Vagina (tissue), 2 donors: ENCODE results near the gene MEOX1.

Experiments
- POLR2A ChIP-seq, 2 donors: fragments of 450-650 bp; IDR thresholded peaks; one replicate each; pipeline ENCODE4 v1.6.1; 2017; ENCODE audit warnings: antibody characterized with exemption in 2 of 2, mild to moderate bottlenecking in 2 of 2, moderate library complexity in 2 of 2
- POLR2AphosphoS5 ChIP-seq, 2 donors: sonication (generic); formaldehyde crosslinking; IDR thresholded peaks; one replicate each; pipeline ENCODE4 v1.9.0; 2017; ENCODE audit warnings: antibody characterized with exemption in 2 of 2, mild to moderate bottlenecking in 2 of 2, low read depth in 1 of 2; ENCODE audit not compliant: insufficient read depth in 1 of 2
- TF ChIP-seq, protein P1 (sequence below), 3 experiments: fragments of 450-650 bp in 2 of 3; fragments of 200-600 bp in 1 of 3; sonication (generic) in 1 of 3; IDR thresholded peaks; one replicate each; pipeline ENCODE4 v1.5.1; 2017 to 2019; ENCODE audit warnings: antibody characterized with exemption in 3 of 3, mild to moderate bottlenecking in 2 of 3, moderate library complexity in 2 of 3

DNA sequence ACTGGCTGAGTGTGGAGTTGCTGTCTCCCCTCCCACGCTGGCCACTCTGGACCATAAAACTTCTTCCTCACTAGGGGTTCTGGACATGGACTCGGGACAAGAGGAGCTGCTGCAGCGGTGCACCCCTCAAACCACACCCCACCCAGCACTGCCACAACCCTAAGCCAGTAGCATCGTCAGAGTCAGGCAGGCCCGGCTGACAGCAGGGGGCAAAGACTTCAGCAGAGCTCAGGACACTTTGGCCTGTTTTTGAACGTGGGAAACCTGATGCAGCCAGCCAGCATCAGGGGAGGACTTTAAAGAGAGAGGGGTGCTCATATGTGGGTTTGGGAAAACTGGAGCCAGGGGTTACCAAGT, 9.6 kb downstream of the MEOX1 start:
- TF ChIP-seq, protein P1, sequence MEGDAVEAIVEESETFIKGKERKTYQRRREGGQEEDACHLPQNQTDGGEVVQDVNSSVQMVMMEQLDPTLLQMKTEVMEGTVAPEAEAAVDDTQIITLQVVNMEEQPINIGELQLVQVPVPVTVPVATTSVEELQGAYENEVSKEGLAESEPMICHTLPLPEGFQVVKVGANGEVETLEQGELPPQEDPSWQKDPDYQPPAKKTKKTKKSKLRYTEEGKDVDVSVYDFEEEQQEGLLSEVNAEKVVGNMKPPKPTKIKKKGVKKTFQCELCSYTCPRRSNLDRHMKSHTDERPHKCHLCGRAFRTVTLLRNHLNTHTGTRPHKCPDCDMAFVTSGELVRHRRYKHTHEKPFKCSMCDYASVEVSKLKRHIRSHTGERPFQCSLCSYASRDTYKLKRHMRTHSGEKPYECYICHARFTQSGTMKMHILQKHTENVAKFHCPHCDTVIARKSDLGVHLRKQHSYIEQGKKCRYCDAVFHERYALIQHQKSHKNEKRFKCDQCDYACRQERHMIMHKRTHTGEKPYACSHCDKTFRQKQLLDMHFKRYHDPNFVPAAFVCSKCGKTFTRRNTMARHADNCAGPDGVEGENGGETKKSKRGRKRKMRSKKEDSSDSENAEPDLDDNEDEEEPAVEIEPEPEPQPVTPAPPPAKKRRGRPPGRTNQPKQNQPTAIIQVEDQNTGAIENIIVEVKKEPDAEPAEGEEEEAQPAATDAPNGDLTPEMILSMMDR (IDR thresholded peaks at IDR 0.05), result no peak
- no peak for TF ChIP-seq POLR2A (IDR thresholded peaks at IDR 0.05)
- no peak for TF ChIP-seq POLR2AphosphoS5 (IDR thresholded peaks at IDR 0.05; ENCODE audit: insufficient read depth in 1 of 2, low read depth in 1 of 2)
